Cardiac septum (tissue), 1 donor: ENCODE measurements around the gene VWA7. TPM values are rescaled to one million over a fixed set of nuclear protein-coding genes. Genes with fewer than 3 reads are reported as not detected.

Experiments
- DNase-seq: peaks from one replicate; pipeline ENCODE4 v3.0.0-alpha.2; 2020; ENCODE audit warnings: low spot score
- intact Hi-C: fragments of 100-400 bp; cut with DNase I; formaldehyde crosslinking; loops from one replicate; pipeline ENCODE4 v1.14.0; 2022
- total RNA-seq: library from RNA; stranded (reverse); fragmentation: NEBNext Ultra II Directional; extraction: Animal tissue kit (Norgen Biotek cat#: 25700); gene quantifications from one replicate; pipeline ENCODE4 v1.2.1, GENCODE V29; 2021
- donor health status: DM: no; HTN: no; CAD: no.

The VWA7 gene
- total RNA-seq, 1 donor from 2014 or later = 21.5 TPM

GRCh38 chr6:31736021-31736767 lies 40.9 kb downstream of the VWA7 start, which contains the start of gene CLIC1:
Gene CLIC1 (minus strand): TSS chr6:31736530. CDS start chr6:31736300, 230 bp downstream.
- intact Hi-C loops = loop anchor here (5.0 kb wide), 1 partner anchor 61 kb away; the partner anchor contains the start of gene VARS1
- DNase-seq = peak; percentile 95

- intact Hi-C loops = loop anchor here (5.0 kb wide), 1 partner anchor 62 kb away; the partner anchor contains the start of gene VARS1
- peak; percentile 86 for DNase-seq
These were observed 42.2 kb downstream of the VWA7 start for GRCh38 chr6:31734821-31735406.

GRCh38 chr6:31734247-31734820 lies 42.8 kb downstream of the VWA7 start:
- no peak for DNase-seq
- intact Hi-C loops = no loop called here

- intact Hi-C loops = no loop called here
- no peak for DNase-seq
These were observed 43.4 kb downstream of the VWA7 start for GRCh38 chr6:31733734-31734133.

GRCh38 chr6:31732029-31732428 lies 45.1 kb downstream of the VWA7 start:
- no peak for DNase-seq
- intact Hi-C loops = no loop called here

- intact Hi-C loops = no loop called here
- no peak for DNase-seq
These were observed 46.5 kb downstream of the VWA7 start for GRCh38 chr6:31730631-31731086.

- intact Hi-C loops = loop anchor here (2.0 to 5.0 kb wide), 3 partner anchors 27 to 105 kb away; partner anchors contain the start of genes ABHD16A and SAPCD1
- DNase-seq = peak; percentile 95
These were observed 47.0 kb downstream of the VWA7 start for GRCh38 chr6:31729979-31730630.

GRCh38 chr6:31729515-31729978 lies 47.6 kb downstream of the VWA7 start:
- intact Hi-C loops = loop anchor here (2.0 to 5.0 kb wide), 3 partner anchors 27 to 105 kb away; partner anchors contain the start of genes ABHD16A and SAPCD1
- peak; percentile 96 for DNase-seq

GRCh38 chr6:31728767-31729514 lies 48.2 kb downstream of the VWA7 start, which contains the start of gene DDAH2:
Gene DDAH2 (minus strand): TSS chr6:31729299. CDS start chr6:31729161, 138 bp downstream.
- intact Hi-C loops = loop anchor here (2.0 to 5.0 kb wide), 3 partner anchors 26 to 106 kb away; partner anchors contain the start of genes ABHD16A and SAPCD1
- no peak for DNase-seq

- DNase-seq = no peak
- intact Hi-C loops = loop anchor here (2.0 to 5.0 kb wide), 3 partner anchors 25 to 107 kb away; partner anchors contain the start of genes ABHD16A and SAPCD1
These were observed 49.1 kb downstream of the VWA7 start for GRCh38 chr6:31727717-31728671.

- intact Hi-C loops = loop anchor here (5.0 kb wide), 1 partner anchor 35 kb away; the partner anchor contains the start of gene SAPCD1
- DNase-seq = no peak
These were observed 50.0 kb downstream of the VWA7 start for GRCh38 chr6:31727034-31727716.

- no peak for DNase-seq
- intact Hi-C loops = loop anchor here (5.0 kb wide), 1 partner anchor 37 kb away; the partner anchor contains the start of gene SAPCD1
These were observed 51.4 kb downstream of the VWA7 start for GRCh38 chr6:31725502-31726350.

GRCh38 chr6:31723980-31724691 lies 53.0 kb downstream of the VWA7 start:
- no peak for DNase-seq
- intact Hi-C loops = no loop called here

GRCh38 chr6:31723245-31723979 lies 53.7 kb downstream of the VWA7 start, which contains the start of gene MPIG6B:
Gene MPIG6B (plus strand): TSS chr6:31723373. CDS start chr6:31723384, 11 bp downstream.
- intact Hi-C loops = no loop called here
- DNase-seq = no peak

GRCh38 chr6:31722173-31722572 lies 55.0 kb downstream of the VWA7 start:
- no peak for DNase-seq
- intact Hi-C loops = no loop called here
